Measurements from ENCODE around the gene PLXNA1.

PLXNA1 gene

DNA sequence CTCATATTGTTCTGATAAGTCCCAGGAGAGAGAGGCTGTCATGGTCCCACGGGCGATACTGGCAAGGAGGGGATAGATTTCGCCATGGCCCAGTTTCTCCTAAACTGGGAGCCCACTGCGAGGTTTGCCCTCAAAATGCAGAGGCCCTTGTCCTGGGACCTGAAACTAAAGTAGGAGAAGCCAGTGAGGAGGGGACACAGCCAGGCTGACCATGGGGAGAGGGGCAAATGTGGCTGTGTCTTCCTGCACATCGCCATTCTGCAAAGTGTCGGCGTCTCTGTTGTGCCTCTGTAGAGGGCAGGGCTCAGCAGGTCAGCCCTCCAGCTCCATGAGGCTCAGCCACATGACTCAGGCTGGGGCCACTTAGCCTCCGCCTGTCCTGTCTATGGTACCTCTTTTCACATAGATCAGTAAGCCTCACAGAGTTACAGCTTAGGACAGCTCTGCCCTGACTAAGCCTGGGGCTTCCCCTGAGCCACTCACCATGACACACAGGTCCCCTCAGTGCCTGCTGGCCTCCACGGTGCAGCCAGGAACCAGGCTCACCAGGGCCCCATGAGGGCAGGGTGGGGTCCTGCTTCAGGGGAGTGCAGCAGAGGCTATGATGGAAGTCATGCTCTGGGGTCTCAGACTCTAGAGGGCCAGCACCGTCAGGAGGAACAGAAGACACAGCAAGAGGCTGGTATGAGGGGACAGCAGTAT is 28.6 kb upstream of the PLXNA1 start:
- no peak for FAIRE-seq

DNA sequence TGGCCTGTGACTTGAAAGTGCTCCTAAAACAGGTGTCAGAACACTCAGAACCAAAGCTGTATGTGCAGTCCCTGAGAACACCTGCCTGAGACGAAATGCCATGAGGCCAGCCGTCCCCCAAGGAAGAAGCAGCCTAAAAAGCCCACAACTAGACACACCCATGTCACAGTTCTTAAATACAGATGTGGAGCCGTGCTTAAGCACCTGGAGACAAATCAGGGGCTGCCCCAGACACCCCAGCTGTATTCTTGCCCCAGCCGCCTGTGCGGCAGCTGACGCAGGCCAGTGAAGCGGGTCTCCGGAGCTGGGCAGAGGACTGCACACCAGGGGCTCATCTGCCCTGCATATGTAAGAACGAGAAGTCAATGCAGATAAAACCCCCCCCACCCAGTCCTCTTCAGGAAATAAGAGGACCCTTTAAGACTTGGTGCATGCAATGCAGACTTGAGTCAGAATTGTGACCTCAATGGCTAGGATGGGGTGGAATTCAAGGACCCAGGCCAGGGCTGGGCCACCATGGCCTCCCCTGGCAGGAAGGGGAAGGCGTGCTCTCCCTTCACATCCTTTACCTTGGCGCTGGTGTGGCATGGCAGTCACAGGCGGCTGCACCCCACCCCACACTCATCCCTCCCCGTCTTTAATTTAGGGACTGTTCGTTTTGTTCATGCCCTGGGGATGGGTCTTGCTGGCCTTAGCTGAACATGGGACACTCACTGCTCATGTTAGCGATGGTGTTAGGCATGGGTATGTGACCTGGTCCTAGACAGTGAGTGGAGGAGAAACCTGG is 27.7 kb upstream of the PLXNA1 start:
- no peak for FAIRE-seq

DNA sequence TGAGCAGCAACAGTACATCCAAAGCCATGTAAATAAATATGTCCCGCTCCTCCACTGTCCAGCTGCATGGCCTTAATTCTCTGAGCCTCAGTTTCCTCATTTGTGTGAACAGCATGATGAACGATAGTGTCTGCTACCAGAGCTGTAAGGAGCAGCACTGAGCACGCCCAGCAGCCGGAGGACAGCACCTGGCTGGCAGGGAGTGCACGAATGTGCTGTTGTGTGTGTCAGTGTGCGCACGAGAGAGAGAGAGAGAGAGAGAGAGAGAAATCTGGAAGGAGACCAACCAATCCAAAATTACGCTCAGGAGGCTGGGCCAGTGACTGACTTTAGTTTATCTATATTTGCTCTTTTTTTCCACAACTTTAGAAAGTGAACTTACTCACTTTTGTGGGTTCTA is 26.6 kb upstream of the PLXNA1 start:
- no peak for FAIRE-seq

DNA sequence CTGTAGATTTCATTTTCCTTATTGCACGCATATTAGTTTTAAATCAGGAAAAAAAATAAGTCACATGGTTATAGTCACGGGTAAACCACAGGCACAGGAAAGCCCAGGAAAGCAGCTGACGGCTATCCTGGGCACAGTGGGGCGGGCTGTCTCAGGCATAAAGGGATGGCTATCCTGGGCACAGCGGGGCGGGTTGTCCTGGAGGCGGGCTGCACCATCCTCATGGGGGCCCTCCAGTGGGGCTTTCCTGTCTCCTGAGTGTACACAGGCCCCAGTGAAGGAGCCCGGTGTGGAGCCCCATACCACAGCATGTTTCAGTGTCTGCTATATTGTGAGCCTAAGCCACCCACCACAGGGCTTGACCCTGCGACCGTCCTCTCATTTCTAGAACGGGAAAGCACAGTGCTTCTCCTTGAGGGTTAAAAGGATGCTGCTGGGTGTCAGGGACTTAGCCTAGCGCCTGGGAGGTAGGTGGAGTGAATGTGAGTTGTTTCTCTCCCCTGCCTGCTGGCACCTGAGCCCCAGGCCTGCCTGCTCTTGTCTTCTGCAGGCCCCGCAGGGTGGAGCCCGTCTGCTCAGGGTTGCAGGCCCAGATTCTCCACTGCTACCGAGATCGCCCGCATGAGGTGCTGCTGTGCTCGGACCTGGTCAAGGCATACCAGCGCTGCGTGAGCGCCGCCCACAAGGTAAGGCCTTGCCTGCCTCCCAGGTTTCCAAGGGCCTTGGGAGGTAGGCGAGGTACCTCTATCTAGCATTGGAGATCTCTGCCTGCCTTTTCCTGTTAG is 25.9 kb upstream of the PLXNA1 start:
- FAIRE-seq = no peak

DNA sequence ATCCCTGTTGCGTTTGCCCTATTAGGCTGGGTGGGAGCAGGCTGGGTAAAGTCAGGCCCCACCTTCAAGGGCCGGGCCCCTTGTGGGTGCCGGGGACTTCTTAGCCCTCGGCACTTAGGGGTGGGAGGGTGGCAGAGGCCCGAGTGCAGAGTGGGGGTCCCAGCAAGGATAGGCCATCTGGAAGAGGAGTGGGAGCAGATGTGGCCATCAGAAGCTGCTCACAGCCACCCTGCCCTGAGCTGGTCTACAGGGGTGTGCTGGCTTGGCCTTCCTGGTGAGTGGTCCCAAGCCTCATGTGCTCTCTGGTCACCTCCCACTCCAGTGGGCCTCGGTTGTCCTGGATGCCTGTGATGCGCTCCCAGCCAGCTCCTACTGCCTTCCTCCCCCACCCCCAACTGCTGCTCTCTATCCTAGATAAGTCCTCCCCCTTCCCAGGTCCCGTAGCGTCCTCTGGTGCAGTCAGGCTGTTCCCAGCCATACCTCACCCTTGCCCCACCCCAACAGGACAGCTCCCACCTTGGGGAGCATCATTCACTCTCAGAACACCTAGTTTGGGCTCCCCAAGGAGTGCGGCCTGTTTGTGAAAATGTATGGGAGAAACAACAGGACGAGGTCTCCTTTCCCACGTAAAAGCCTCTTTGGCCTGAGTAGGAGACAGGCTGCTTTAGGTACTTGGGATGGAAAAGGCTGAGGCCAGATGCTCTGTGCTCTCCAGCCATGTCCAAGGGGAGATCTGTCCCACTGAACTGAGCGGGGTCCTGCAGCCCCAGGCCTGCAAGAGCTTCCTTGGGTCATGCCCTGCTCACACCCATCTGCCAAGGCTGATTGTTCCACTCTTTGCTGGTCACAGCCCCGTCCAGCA is 24.9 kb upstream of the PLXNA1 start:
- no peak for FAIRE-seq

DNA sequence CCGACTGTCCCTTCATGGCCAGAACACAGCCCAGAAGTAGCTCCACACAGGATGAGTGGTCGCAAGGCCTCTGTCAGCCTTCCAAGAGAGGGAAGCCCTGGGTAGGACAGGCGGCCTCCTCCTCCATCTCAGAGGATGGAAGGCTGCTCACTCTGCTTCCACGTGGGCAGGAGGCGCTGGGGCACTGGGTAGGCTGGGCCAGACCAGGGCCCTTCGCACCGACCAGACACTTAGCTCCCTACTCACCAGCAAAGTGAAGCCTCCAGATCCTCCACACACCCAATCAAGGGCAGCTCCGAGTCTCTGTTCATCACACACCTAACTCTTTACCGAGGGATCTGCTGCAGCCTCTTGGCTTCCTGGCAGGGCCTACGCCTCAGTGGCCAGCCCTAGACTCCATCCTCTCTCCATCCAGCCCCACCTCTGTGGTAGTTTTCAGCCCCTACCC is 24.3 kb upstream of the PLXNA1 start:
- no peak for FAIRE-seq

- FAIRE-seq = no peak
Observed at GRCh38 chr3:126959136-126959920, 23.6 kb upstream of the PLXNA1 start.

DNA sequence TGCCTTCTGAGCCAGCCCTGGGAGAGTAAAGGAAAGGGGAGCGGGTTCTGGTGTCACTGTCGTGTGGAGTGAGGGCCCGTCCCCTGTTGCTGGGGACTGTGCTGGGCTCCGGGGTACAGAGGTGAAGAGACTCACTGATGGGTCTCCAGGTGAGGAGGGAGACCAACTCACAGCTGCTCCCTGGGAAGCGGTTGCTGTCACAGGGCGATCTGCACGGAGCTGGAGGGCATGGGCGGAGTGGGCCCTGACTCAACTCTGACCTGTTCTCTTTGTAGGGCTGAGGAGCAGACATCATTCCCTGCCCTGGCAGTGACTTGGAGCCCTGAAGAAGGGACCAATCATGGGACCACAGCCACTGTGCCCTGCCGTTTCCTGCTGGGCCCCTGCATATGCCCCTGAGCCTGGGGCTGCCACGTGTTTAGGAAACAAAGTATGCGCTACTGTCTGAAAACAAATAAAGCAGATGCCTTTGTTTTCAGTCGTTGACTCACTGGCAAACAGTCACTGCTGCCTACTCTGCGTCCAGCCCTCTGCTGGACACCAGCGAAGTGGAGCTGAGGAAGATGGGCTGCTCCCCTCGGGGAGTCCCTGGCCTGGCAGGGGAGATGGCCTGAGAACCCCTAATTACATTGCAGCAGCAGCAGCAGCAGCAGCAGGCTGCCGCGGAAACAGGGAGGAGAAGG is 22.9 kb upstream of the PLXNA1 start:
- FAIRE-seq = no peak

- no peak for FAIRE-seq
Observed at GRCh38 chr3:126960604-126960995, 22.3 kb upstream of the PLXNA1 start.

- FAIRE-seq = no peak
Observed at GRCh38 chr3:126961191-126961790, 21.6 kb upstream of the PLXNA1 start.

GRCh38 chr3:126961791-126962461 is 21.0 kb upstream of the PLXNA1 start:
- no peak for FAIRE-seq

DNA sequence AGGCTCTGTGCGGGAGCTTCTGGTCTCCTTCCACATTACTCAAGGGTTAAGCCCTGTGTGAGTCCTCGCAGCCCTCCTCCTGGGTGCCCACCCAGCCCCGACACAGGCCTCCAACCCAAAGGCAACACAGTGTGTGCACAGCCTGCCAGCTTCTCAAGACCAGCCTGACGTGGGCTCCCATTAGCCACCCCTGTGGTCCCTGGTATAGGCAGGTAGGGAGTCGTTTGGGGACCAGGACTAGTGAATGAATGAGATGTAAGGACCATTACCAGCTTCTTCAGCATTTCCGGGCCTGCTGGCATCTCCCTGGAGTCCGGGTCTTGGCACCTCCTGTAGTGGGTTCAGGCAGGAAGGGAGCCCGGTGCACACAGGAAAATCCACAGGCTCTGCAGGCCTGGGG is 20.2 kb upstream of the PLXNA1 start:
- no peak for FAIRE-seq

DNA sequence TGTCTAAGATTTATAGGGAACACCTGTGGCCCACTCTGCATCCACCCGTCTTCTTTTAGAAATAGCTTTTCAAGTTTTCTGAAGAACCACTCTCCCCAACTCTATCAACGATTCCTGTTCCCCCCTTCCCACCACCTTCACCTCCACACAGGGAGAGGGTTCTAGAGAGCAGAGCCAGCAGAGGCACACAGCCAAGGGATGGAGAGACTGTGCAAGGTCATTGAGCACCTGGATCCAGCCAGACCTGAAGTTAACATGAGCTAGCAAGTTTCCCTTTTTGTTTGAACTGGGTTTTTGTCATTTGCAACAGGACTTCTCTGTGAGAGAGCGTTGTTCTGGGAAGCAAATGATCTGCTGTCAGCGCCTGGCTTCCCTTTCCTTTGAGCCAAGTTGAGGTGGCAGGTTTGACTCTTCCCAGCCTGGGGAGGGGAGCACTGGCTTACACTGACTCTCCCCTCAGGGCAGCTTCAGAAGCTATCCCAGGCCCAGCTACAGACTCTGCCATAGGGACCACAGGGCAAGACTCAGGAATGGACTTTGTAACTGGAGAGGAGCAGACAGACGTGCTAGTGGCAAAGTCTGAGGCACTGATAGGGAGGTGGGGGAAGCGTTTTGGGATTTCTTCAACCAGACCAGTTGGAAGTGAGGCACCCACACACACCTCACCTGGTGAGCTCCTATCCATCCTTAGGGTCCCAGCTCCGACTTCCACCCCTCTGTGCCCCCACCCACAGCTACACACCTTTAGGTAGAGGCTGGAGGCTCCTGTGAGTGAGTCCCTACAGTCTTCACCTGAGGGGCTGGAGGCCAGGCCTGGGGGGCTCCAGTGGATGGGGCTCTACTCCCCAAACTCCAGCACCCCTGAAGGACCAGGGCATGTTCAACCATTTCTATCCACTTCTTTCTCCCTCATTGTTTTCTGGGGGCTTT is 19.4 kb upstream of the PLXNA1 start:
- FAIRE-seq = no peak

- no peak for FAIRE-seq
Observed at GRCh38 chr3:126964261-126964660, 18.7 kb upstream of the PLXNA1 start.

DNA sequence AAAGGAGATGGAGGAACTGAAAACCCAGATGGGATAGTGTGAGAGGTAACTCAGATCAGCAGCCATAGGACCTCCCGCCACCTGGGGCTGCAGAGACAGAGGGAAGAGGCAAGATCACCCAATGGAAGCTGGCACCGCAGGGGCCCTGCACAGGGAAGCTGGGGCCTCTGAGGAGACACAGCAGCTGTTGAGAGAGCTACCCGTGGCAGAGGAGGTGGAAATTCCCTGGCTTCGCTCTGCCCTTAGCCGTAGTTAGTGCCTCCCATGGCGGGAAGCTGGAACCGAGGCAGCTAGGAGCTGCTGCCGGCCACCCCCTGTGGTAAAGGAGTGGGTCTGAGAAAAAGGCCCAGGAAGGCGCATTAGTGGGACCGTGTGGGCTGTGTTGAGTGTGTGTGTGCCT is 18.0 kb upstream of the PLXNA1 start:
- FAIRE-seq = no peak

DNA sequence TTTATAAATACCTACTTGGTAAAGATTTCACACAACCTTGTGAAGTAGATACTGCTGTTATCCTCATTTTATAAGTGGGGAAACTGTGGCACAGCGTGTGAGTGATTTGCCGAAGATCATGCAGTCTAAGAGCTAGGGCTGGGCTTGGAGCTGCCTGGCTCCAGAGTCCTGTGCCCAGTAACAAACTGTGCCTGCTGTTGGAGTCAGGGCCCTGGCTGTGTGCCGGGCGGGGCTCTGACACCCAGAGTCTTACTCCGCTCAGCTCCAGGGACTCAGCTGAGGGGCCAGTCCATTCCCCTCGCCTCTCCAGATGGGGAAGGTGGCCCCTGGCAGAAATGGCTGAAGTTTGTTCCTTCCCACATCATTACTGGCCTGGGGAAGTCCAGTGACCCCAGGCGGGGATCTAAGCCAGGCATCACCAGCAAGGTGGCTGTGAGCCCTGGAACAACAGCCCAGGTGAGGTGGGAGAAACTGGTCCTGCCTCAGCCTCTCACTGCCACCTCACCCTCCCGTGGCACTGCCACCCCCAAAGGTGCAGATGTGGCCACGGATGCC is 17.3 kb upstream of the PLXNA1 start:
- no peak for FAIRE-seq

- no peak for FAIRE-seq
Observed at GRCh38 chr3:126967386-126967785, 15.5 kb upstream of the PLXNA1 start.

Data from TTC549 (cell line).